Measurements from ENCODE around the gene PEX10. TPM values are rescaled to one million over a fixed set of nuclear protein-coding genes. Genes with fewer than 3 reads are reported as not detected.

The PEX10 gene
- total and polyA plus RNA-seq, 2 experiments from 2014 or later, result 24.7 to 25.5 TPM

DNA sequence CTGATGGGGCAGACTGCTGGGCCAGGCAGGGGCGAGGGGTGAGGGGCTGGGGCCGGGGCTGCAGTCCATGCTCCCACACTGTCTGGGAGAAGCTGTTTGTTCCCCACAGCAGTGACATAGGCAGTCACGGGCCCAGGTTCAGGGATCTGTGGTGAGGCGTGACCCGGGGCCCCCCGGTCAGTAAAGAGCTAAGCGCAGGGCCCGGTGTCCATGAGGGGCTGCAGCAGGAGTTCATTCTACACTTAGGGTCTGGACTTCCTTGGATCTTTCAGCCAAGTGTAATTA, 4.4 kb downstream of the PEX10 start:
- no peak for DNase-seq (ENCODE audit: low spot score)
- Histone ChIP-seq H2AFZ (no peak overlapping the region), H3K4me3 (no peak overlapping the region), H3K4me2 (no peak overlapping the region), H3K36me3 (replicated peaks; ENCODE audit: insufficient read depth, low read depth) (no peaks in the 10 kb centered on the region), H3K9me2 (replicated peaks; ENCODE audit: insufficient read depth) (no peaks in the 10 kb centered on the region), H3K4me1 (ENCODE audit: insufficient read depth) (no peaks in the 10 kb centered on the region), H3K79me2 (peaks cover 12% of the 10 kb centered on the region), H4K20me1 (ENCODE audit: insufficient read depth, poor library complexity, severe bottlenecking) (no peaks in the 10 kb centered on the region), H3K9me3 (ENCODE audit: low read depth) (no peaks in the 10 kb centered on the region), H3K27me3 (no peaks in the 10 kb centered on the region), H3K27ac (no peak overlapping the region)
- 99% methylated on average over 8 of the region's 8 CpGs for whole genome bisulfite sequencing (ENCODE audit: low lambda C conversion rate, missing lambda C conversion rate)
- no peak for TF ChIP-seq EZH2 (IDR thresholded peaks at IDR 0.05; ENCODE audit: borderline replicate concordance)
- no peak for TF ChIP-seq EZH2phosphoT487 (IDR thresholded peaks at IDR 0.05; ENCODE audit: low read depth, severe bottlenecking, unreplicated experiment)
- TF ChIP-seq, protein P1, sequence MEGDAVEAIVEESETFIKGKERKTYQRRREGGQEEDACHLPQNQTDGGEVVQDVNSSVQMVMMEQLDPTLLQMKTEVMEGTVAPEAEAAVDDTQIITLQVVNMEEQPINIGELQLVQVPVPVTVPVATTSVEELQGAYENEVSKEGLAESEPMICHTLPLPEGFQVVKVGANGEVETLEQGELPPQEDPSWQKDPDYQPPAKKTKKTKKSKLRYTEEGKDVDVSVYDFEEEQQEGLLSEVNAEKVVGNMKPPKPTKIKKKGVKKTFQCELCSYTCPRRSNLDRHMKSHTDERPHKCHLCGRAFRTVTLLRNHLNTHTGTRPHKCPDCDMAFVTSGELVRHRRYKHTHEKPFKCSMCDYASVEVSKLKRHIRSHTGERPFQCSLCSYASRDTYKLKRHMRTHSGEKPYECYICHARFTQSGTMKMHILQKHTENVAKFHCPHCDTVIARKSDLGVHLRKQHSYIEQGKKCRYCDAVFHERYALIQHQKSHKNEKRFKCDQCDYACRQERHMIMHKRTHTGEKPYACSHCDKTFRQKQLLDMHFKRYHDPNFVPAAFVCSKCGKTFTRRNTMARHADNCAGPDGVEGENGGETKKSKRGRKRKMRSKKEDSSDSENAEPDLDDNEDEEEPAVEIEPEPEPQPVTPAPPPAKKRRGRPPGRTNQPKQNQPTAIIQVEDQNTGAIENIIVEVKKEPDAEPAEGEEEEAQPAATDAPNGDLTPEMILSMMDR (IDR thresholded peaks at IDR 0.05; ENCODE audit: poor library complexity), result no peak

DNA sequence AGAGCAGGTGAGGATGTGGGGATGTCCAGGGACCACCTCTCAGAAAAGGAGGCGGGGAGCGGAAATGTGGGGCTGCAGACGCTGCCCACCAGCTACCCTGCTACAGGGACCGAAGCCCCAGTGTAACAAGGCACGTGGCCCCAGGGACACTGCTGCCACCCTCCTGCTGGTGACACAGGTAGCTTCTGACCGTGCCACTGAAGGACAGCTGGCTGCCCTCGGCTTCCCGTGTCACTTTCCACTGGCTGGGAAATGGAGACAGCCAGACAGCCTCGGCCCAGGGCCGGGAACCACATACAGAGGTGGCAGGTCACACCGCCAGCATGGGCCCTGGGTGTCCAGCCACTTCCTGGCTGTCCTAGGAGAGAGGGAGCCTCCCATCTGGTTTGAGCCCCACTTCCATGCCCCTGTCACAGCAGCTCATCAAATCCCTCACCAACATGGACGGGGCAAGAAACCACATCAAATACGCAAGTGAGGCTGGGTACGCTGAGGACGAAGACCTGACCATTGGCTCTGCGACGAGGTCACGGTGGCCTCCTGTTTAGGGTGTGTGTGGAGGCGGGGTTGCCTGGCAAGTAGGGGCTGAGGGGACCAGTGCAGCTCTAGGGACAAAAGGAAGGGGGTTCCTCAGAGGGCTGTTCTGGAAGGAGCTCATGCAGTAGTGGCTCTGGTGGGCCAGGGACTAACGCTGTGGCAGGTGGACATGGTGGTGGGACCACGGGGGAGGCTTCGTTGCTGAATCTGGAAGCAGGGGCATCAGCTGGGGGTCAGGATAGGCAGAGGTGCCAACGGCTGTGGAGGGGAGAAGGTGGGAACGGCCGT, 5.0 kb downstream of the PEX10 start:
- Histone ChIP-seq H3K79me2 (peaks cover 12% of the 10 kb centered on the region), H2AFZ (no peak overlapping the region), H3K4me3 (no peak overlapping the region), H3K4me1 (ENCODE audit: insufficient read depth) (no peaks in the 10 kb centered on the region), H3K4me2 (no peak overlapping the region), H3K9me2 (replicated peaks; ENCODE audit: insufficient read depth) (no peaks in the 10 kb centered on the region), H3K9me3 (ENCODE audit: low read depth) (no peaks in the 10 kb centered on the region), H4K20me1 (ENCODE audit: insufficient read depth, poor library complexity, severe bottlenecking) (no peaks in the 10 kb centered on the region), H3K27me3 (no peaks in the 10 kb centered on the region), H3K36me3 (replicated peaks; ENCODE audit: insufficient read depth, low read depth) (no peaks in the 10 kb centered on the region), H3K27ac (no peak overlapping the region)
- TF ChIP-seq EZH2phosphoT487 (IDR thresholded peaks at IDR 0.05; ENCODE audit: low read depth, severe bottlenecking, unreplicated experiment) (no peak), EZH2 (IDR thresholded peaks at IDR 0.05; ENCODE audit: borderline replicate concordance) (no peak)
- TF ChIP-seq, protein P1 (IDR thresholded peaks at IDR 0.05; ENCODE audit: poor library complexity), result no peak
- WGBS (ENCODE audit: low lambda C conversion rate, missing lambda C conversion rate), result 89% methylated on average over 24 of the region's 25 CpGs
- DNase-seq (ENCODE audit: low spot score), result no peak

DNA sequence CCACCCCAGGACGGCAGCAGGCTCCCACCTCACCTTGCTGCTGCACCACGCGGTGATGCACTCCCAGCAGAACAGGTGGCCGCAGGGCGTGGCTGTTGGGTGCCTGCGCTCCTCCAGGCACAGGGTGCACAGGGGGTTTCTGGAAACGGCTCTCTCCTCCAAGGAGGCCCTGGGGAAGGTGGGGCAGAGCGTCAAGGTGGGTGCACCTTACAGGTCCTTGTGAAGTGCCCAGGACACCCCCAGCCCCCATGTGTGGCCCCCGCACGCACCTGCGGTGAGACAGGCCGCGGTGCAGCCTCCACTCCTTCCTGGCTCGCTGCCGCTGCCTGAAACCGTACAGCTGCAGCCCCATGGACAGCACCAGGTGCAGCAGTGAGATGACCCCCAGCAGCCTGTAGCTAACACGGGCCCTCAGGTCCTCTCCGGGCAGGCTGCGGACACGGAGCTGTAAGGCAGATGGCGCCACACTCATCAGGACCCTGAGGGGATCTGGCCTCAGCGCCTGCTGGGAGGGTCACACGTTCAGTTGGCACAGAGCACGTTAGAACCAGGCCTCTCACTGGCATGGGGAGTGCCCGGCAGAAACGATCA, 5.8 kb downstream of the PEX10 start:
- peaks cover 8% of the 10 kb centered on the region for H3K79me2 ChIP-seq
- no peak overlapping the region for H2AFZ ChIP-seq
- H3K4me3 ChIP-seq, result no peak overlapping the region
- no peaks in the 10 kb centered on the region for H3K9me3 ChIP-seq (ENCODE audit: low read depth)
- H3K36me3 ChIP-seq (replicated peaks; ENCODE audit: insufficient read depth, low read depth), result no peaks in the 10 kb centered on the region
- no peak overlapping the region for H3K27ac ChIP-seq
- no peak overlapping the region for H3K4me2 ChIP-seq
- peaks cover 3% of the 10 kb centered on the region for H4K20me1 ChIP-seq (ENCODE audit: insufficient read depth, poor library complexity, severe bottlenecking)
- WGBS (ENCODE audit: low lambda C conversion rate, missing lambda C conversion rate), result 89% methylated on average over 26 of the region's 26 CpGs
- TF ChIP-seq EZH2 (IDR thresholded peaks at IDR 0.05; ENCODE audit: borderline replicate concordance), result no peak
- TF ChIP-seq EZH2phosphoT487 (IDR thresholded peaks at IDR 0.05; ENCODE audit: low read depth, severe bottlenecking, unreplicated experiment), result no peak
- TF ChIP-seq, protein P1 (IDR thresholded peaks at IDR 0.05; ENCODE audit: poor library complexity), result no peak
- DNase-seq (ENCODE audit: low spot score), result no peak
- no peaks in the 10 kb centered on the region for H3K27me3 ChIP-seq
- H3K4me1 ChIP-seq (ENCODE audit: insufficient read depth), result no peaks in the 10 kb centered on the region
- no peaks in the 10 kb centered on the region for H3K9me2 ChIP-seq (replicated peaks; ENCODE audit: insufficient read depth)

Measured in hepatocyte (in vitro differentiated cells).